MCF 10A (cell line): ENCODE data around the gene SLC6A8. TPM values are rescaled to one million over a fixed set of nuclear protein-coding genes. Genes with fewer than 3 reads are reported as not detected.

Experiments
- BruUV-seq: library from RNA; stranded (reverse); fragments of 400-500 nt; replicated peaks from 2 replicates; lab custom pipeline; 2021; lab: Mats Ljungman, UMichigan
- CTCF ChIA-PET: fragments of 300-600 bp; sonication (Branson Sonifier 250); formaldehyde crosslinking; extraction: SDS; loops from one replicate; lab custom pipeline; 2021; ENCODE audit warnings: antibody characterized with exemption, inconsistent platforms; lab: Yijun Ruan, JAX
- POLR2A ChIA-PET: fragments of 300-600, 350-650 bp; sonication (Branson Sonifier 250); formaldehyde crosslinking; extraction: SDS; loops from one replicate; lab custom pipeline; 2020; ENCODE audit warnings: antibody characterized with exemption, inconsistent platforms; lab: Yijun Ruan, JAX
- DNase-seq: peaks from one replicate; pipeline ENCODE4 v3.0.0-alpha.2; 2018; ENCODE audit not compliant: unreplicated experiment
- H3K27ac Mint-ChIP-seq: one replicate; pipeline ENCODE4 v1.8.0; 2022; ENCODE audit warnings: mild to moderate bottlenecking, low read depth, mixed read lengths; ENCODE audit not compliant: unreplicated experiment
- H3K27me3 Mint-ChIP-seq: one replicate; pipeline ENCODE4 v1.8.0; 2022; ENCODE audit warnings: mixed read lengths; ENCODE audit not compliant: insufficient read depth, unreplicated experiment
- H3K36me3 Mint-ChIP-seq: one replicate; pipeline ENCODE4 v1.8.0; 2022; ENCODE audit warnings: mild to moderate bottlenecking, moderate library complexity, mixed read lengths; ENCODE audit not compliant: insufficient read depth, unreplicated experiment
- H3K4me1 Mint-ChIP-seq: one replicate; pipeline ENCODE4 v1.8.0; 2022; ENCODE audit warnings: mixed read lengths; ENCODE audit not compliant: insufficient read depth, unreplicated experiment
- H3K4me3 Mint-ChIP-seq: one replicate; pipeline ENCODE4 v1.8.0; 2022; ENCODE audit warnings: mild to moderate bottlenecking, moderate library complexity, mixed read lengths; ENCODE audit not compliant: unreplicated experiment
- H3K9me3 Mint-ChIP-seq: one replicate; pipeline ENCODE4 v1.8.0; 2022; ENCODE audit warnings: mixed read lengths; ENCODE audit not compliant: unreplicated experiment
- CTCF ChIP-seq: fragments of 200-600 bp; IDR thresholded peaks from one replicate; pipeline ENCODE4 v1.8.0; 2022; ENCODE audit warnings: antibody characterized with exemption, mild to moderate bottlenecking; ENCODE audit not compliant: unreplicated experiment
- intact Hi-C: fragments of 100-400 bp; cut with micrococcal nuclease; formaldehyde crosslinking; loops from 2 replicates; pipeline ENCODE4 v1.14.1; 2022
- total RNA-seq: library from RNA; stranded (reverse); gene quantifications from 2 replicates; pipeline ENCODE4 v1.2.3, GENCODE V29; 2022

The SLC6A8 gene
- total RNA-seq, 1 experiment from 2014 or later = 66.6 TPM

DNA sequence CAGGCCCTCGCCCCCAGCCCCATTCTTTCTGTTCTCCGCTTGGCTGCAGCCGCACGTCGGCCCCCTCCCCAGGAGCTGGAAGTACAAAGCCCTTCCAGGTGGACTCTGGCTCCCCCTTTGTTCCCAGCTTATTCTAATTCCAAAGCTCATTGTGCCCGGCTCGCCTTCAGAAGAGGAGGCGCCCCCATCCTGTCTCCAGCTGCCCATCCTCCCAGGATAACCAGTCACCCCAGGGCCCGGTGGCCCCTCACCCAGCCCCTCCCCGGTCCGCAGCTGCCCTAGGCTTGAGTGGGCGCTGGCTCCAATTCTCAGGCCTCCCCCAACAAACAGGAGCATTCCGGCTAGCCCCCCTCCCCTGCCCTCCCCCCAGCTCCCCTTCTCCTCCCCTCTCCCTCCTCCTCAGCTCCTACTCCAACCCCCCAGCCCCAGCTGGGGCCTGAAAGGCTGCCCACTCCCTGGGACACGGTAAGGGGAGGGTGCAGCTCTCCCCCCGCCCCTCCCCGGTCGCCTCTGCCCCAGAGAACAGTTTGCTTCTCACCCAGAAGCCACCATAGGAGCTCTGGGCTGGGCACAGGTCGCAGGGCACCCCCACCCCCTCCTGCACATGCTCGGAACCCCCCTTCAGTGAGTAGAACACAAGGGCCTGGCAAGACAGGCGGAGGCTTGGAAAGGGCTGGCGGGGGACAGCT lies 3.1 kb upstream of the SLC6A8 start:
- no peak for DNase-seq
- no peak for TF ChIP-seq CTCF
- ChIA-PET CTCF (interaction anchor here (0.6 to 1.5 kb wide), 6 partner anchors 16 to 841 kb away, joined by 3 read pairs; no protein-coding TSS in a partner anchor), POLR2A (interaction anchor here (0.6 to 1.3 kb wide), 2 partner anchors 85 to 274 kb away, joined by 4 read pairs; partner anchors contain the start of gene CCNQ)
- H3K27ac Mint-ChIP-seq = no peak overlapping the region
- intact Hi-C loops = no loop called here
- H3K9me3 Mint-ChIP-seq = no peaks in the 10 kb centered on the region
- H3K36me3 Mint-ChIP-seq = no peaks in the 10 kb centered on the region
- H3K4me1 Mint-ChIP-seq = no peaks in the 10 kb centered on the region
- BruUV-seq = no TSS peak
- H3K4me3 Mint-ChIP-seq = no peak overlapping the region
- no peaks in the 10 kb centered on the region for H3K27me3 Mint-ChIP-seq

GRCh38 chrX:153685156-153685536 lies 2.6 kb upstream of the SLC6A8 start:
- Mint-ChIP-seq H3K9me3 (no peaks in the 10 kb centered on the region), H3K27me3 (no peaks in the 10 kb centered on the region), H3K4me3 (no peak overlapping the region), H3K36me3 (no peaks in the 10 kb centered on the region), H3K4me1 (no peaks in the 10 kb centered on the region), H3K27ac (no peak overlapping the region)
- TF ChIP-seq CTCF = no peak
- ChIA-PET POLR2A (interaction anchor here (0.7 kb wide), 1 partner anchor 39 kb away, joined by 3 read pairs; no protein-coding TSS in a partner anchor), CTCF (interaction anchor here (0.6 to 1.5 kb wide), 4 partner anchors 23 to 130 kb away, joined by 3 to 4 read pairs (median 3); no protein-coding TSS in a partner anchor)
- no TSS peak for BruUV-seq
- no peak for DNase-seq
- intact Hi-C loops = no loop called here

DNA sequence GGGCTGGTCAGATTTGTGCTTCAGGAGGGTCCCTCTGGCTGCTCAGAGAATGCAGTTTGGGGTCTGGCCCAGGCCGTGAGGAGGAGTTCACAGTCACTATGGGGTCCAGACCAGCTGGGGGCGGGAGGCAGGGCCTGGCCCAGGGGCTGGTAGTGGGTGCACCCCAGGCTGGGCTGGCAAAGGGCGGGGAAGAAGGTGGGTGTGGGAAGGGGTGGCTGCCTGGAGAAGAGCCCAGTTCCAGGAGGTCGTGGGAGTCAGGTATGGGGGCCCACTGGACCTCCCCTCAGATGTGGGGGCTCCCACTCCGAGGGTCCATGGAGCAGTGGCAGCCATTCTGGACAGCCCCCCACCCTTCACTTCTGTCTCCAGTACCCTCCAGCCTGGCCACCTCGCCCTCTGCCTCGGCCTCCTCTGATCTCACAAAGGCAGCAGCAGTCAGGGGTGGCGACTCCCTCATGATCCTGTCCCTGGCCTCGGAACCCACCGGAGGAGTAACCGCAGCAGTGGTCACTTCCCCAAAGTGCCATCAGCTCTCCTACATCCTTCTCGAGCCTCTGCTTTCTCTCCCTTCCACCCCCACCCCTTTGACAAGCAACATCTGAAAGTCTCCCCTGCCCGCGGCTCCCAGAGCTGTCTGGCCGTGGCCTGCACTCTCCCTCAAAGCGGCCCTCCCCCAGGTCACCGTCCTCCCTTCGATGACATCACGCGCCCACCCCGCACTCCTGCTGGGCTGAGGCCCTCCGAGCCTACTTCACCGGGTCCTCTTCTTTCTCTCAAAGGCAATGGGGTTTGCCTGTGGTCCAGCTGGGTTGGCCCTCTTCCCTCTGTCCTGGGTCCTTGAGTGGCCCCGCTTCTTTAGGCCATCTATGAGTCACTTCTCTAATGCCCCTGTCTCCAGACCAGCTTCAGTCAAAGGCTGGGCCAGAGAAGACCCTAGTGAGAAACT lies 1.7 kb upstream of the SLC6A8 start:
- intact Hi-C loops = no loop called here
- no peak overlapping the region for H3K27ac Mint-ChIP-seq
- H3K4me1 Mint-ChIP-seq = no peaks in the 10 kb centered on the region
- no peak for DNase-seq
- ChIA-PET CTCF (interaction anchor here (0.6 to 1.6 kb wide), 6 partner anchors 17 to 145 kb away, joined by 3 to 5 read pairs (median 3); no protein-coding TSS in a partner anchor), POLR2A (interaction anchor here (0.7 kb wide), 1 partner anchor 40 kb away, joined by 3 read pairs; no protein-coding TSS in a partner anchor)
- no peaks in the 10 kb centered on the region for H3K9me3 Mint-ChIP-seq
- H3K4me3 Mint-ChIP-seq = no peak overlapping the region
- H3K36me3 Mint-ChIP-seq = peaks cover 5% of the 10 kb centered on the region
- no peaks in the 10 kb centered on the region for H3K27me3 Mint-ChIP-seq
- no peak for TF ChIP-seq CTCF
- no TSS peak for BruUV-seq
